ENCODE data around the gene OR2M4.
"Not testable (repeated sequence)": the region's sequence is repeated elsewhere in the genome, so short reads cannot be mapped to it uniquely, and the experiment has no call there.

OR2M4 gene

DNA sequence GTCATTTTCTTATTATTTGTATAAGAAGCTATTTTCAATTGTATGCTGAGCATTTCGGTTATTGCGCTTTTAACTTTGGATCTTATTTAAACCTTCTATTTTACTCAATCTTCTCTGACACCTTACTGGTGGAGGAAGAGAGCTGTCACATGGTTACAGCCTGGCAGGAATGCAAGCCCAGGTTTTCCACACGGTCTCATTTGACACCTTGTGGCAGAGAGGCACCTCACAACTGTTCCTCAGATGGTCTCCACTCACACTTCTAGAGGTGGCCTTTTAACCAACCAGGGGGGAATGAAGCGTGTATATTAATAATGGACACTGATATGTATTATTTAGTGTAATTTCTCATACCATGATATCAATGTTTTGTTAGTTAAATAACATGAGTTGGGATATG, 37.0 kb downstream of the OR2M4 start:
- no peaks in the 10 kb centered on the region for H3K36me3 Mint-ChIP-seq (ENCODE audit: low read depth)
- H3K27me3 Mint-ChIP-seq (ENCODE audit: low read depth), result no peaks in the 10 kb centered on the region
- TF ChIP-seq, protein P1, sequence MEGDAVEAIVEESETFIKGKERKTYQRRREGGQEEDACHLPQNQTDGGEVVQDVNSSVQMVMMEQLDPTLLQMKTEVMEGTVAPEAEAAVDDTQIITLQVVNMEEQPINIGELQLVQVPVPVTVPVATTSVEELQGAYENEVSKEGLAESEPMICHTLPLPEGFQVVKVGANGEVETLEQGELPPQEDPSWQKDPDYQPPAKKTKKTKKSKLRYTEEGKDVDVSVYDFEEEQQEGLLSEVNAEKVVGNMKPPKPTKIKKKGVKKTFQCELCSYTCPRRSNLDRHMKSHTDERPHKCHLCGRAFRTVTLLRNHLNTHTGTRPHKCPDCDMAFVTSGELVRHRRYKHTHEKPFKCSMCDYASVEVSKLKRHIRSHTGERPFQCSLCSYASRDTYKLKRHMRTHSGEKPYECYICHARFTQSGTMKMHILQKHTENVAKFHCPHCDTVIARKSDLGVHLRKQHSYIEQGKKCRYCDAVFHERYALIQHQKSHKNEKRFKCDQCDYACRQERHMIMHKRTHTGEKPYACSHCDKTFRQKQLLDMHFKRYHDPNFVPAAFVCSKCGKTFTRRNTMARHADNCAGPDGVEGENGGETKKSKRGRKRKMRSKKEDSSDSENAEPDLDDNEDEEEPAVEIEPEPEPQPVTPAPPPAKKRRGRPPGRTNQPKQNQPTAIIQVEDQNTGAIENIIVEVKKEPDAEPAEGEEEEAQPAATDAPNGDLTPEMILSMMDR (IDR thresholded peaks at IDR 0.05; ENCODE audit: unreplicated experiment in 3 of 3), result no peak
- H3K9me3 Mint-ChIP-seq, result peaks cover 34% of the 10 kb centered on the region
- H3K4me3 Mint-ChIP-seq, result no peak overlapping the region
- H3K27ac Mint-ChIP-seq, result no peak overlapping the region
- H3K4me1 Mint-ChIP-seq, result no peaks in the 10 kb centered on the region

DNA sequence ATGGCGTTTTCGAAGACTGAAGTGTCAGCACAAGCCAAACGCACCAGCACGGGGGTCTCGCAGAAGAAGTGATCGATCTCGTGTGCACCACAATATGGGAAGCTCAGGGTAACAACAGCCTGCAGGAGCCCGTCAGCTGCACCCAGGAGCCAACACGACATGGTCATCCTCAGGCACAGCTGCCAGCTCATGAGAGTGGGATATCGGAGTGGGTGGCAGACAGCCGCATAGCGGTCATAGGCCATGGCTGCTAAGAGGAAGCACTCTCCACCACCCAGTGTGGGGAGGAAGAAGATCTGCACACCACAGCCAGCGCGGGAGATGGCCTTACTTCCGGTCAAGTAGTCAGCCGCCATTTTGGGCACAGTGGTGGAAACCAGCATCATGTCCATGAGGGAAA, 42.0 kb downstream of the OR2M4 start:
- H3K9me3 Mint-ChIP-seq, result peaks cover 24% of the 10 kb centered on the region
- H3K4me1 Mint-ChIP-seq; H3K27ac Mint-ChIP-seq; H3K4me3 Mint-ChIP-seq; H3K36me3 Mint-ChIP-seq (ENCODE audit: low read depth); H3K27me3 Mint-ChIP-seq (ENCODE audit: low read depth): not testable (repeated sequence)

DNA sequence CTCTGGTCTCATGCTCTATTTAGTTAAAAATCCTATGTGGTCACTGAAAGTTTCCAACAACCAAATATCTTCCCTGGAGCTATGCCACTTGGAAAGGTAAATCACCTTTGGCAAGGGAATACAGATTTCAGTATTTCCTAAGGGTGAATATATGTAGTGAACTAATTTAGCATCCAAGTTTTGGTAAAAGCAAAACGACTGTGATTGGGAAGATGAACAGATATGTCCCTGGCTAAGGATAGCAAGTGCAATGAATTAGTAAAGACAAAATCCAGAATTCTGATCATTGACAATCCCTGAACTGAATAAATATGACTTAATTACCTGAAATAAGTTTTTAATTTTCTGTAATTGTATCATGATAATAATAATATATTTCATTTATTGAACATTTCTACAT, 46.7 kb downstream of the OR2M4 start, which contains the start of gene OR2T33:
OR2T33 (minus strand) TSS at position 101 of the 400 bp plus-strand sequence. CDS start 4,162 bp downstream, outside the sequence.
- Mint-ChIP-seq H3K4me1 (no peaks in the 10 kb centered on the region), H3K27ac (no peak within 1 kb of the TSS), H3K4me3 (no peak within 1 kb of the TSS), H3K9me3 (peaks cover 34% of the 10 kb centered on the region), H3K36me3 (ENCODE audit: low read depth) (no peaks in the 10 kb centered on the region), H3K27me3 (ENCODE audit: low read depth) (no peaks in the 10 kb centered on the region)
- TF ChIP-seq, protein P1 (IDR thresholded peaks at IDR 0.05; ENCODE audit: unreplicated experiment in 3 of 3), result no peak

DNA sequence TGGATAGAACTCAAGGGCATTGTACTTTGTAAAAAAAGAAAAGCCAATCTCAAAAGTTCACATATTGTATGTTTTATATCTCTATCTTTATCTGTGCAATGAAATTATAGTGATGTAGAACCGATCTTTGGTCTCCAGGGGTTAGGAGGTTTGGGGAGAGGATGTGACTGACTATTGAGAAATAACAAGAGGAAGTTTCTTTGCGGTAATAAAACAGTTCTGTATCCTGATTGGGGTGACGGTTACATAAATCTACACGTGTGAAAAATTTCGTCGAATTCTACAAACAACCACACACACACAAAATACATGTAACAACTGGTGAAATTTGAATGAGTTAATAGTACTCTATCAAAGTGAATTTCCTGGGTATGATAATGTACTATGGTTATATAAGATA, 57.2 kb downstream of the OR2M4 start:
- H3K4me3 Mint-ChIP-seq, result no peak overlapping the region
- H3K36me3 Mint-ChIP-seq (ENCODE audit: low read depth), result no peaks in the 10 kb centered on the region
- H3K4me1 Mint-ChIP-seq, result no peaks in the 10 kb centered on the region

More for the DNA sequence above, 57.2 kb downstream of the OR2M4 start:
- Mint-ChIP-seq H3K27me3 (ENCODE audit: low read depth) (no peaks in the 10 kb centered on the region), H3K9me3 (peaks cover 29% of the 10 kb centered on the region), H3K27ac (no peak overlapping the region)
- TF ChIP-seq, protein P1 (IDR thresholded peaks at IDR 0.05; ENCODE audit: unreplicated experiment in 3 of 3), result no peak

All from nephron (organoid).